GM21360 (cell line): ENCODE results near the gene COMMD10.
"Not testable (repeated sequence)": the region's sequence is repeated elsewhere in the genome, so short reads cannot be mapped to it uniquely, and the experiment has no call there.

ENCODE experiments used
- ATAC-seq: cut with Tn5 transposase; IDR thresholded peaks from one replicate; pipeline ENCODE4 v1.9.1; 2021; ENCODE audit warnings: mild to moderate bottlenecking, moderate library complexity; ENCODE audit not compliant: unreplicated experiment

The COMMD10 gene

GRCh38 chr5:116084871-116085715, at the start of gene COMMD10:
COMMD10 (plus strand) TSS chr5:116085025.
- peak; percentile 92 for ATAC-seq

GRCh38 chr5:116035123-116035522, 49.7 kb upstream of the COMMD10 start:
- no peak for ATAC-seq

GRCh38 chr5:116037236-116037822, 47.5 kb upstream of the COMMD10 start:
- no peak for ATAC-seq

- peak; percentile 73 for ATAC-seq
Observed at GRCh38 chr5:116038817-116039216, 46.0 kb upstream of the COMMD10 start.

GRCh38 chr5:116042375-116042774, 42.5 kb upstream of the COMMD10 start:
- ATAC-seq = no peak

GRCh38 chr5:116044073-116044472, 40.8 kb upstream of the COMMD10 start:
- ATAC-seq = no peak

- no peak for ATAC-seq
Observed at GRCh38 chr5:116045821-116046220, 39.0 kb upstream of the COMMD10 start.

- ATAC-seq = no peak
Observed at GRCh38 chr5:116046261-116046660, 38.6 kb upstream of the COMMD10 start.

GRCh38 chr5:116046823-116047222, 38.0 kb upstream of the COMMD10 start:
- ATAC-seq = no peak

- ATAC-seq = no peak
Observed at GRCh38 chr5:116058346-116058936, 26.4 kb upstream of the COMMD10 start.

- no peak for ATAC-seq
Observed at GRCh38 chr5:116062352-116062751, 22.5 kb upstream of the COMMD10 start.

- no peak for ATAC-seq
Observed at GRCh38 chr5:116063950-116064349, 20.9 kb upstream of the COMMD10 start.

- ATAC-seq = peak; percentile 68
Observed at GRCh38 chr5:116068028-116068632, 16.7 kb upstream of the COMMD10 start.

GRCh38 chr5:116071211-116071610, 13.6 kb upstream of the COMMD10 start:
- no peak for ATAC-seq

GRCh38 chr5:116075191-116075831, 9.5 kb upstream of the COMMD10 start:
- no peak for ATAC-seq

- peak; percentile 99 for ATAC-seq
Observed at GRCh38 chr5:116076496-116076895, 8.3 kb upstream of the COMMD10 start.

GRCh38 chr5:116078199-116078598, 6.6 kb upstream of the COMMD10 start:
- no peak for ATAC-seq

- peak; percentile 37 for ATAC-seq
Observed at GRCh38 chr5:116084287-116084691, 536 bp upstream of the COMMD10 start.

- not testable (repeated sequence) for ATAC-seq
Observed at GRCh38 chr5:116086309-116086708, 1.5 kb downstream of the COMMD10 start.

- ATAC-seq = no peak
Observed at GRCh38 chr5:116088062-116088461, 3.2 kb downstream of the COMMD10 start.

GRCh38 chr5:116090302-116090701, 5.5 kb downstream of the COMMD10 start:
- ATAC-seq = no peak
